Heart left ventricle (tissue), 16 donors: Measurements from ENCODE around the gene MYO15A. TPM values are rescaled to one million over a fixed set of nuclear protein-coding genes. Genes with fewer than 3 reads are reported as not detected.

ENCODE experiments used
- ATAC-seq, 4 donors: fragments of 200-7000 bp; cut with Tn5 transposase; one replicate each; pipeline ENCODE4 v1.9.1; 2020 to 2022; ENCODE audit warnings: moderate library complexity in 4 of 4, mild to moderate bottlenecking in 3 of 4, moderate number of reproducible peaks in 1 of 4
- DNase-seq, 5 donors: peaks; one replicate each; pipeline ENCODE4 v3.0.0-alpha.2; 2020
- H3K27ac ChIP-seq, 12 donors: fragments of 200-600 bp; sonication (generic) in 4 of 12; one replicate each; pipeline versions ENCODE4 v1.5.0 to v1.8.0; 2016 to 2022; ENCODE audit warnings: mild to moderate bottlenecking in 2 of 12
- H3K27me3 ChIP-seq, 9 donors: fragments of 200-600 bp; sonication (generic) in 2 of 9; one replicate each; pipeline versions ENCODE4 v1.5.1 to v1.8.0; 2016 to 2022; ENCODE audit warnings: mild to moderate bottlenecking in 3 of 9
- H3K36me3 ChIP-seq, 9 donors: fragments of 200-600 bp; sonication (generic) in 2 of 9; one replicate each; pipeline versions ENCODE4 v1.5.0 to v1.8.0; 2018 to 2022; ENCODE audit warnings: mild to moderate bottlenecking in 2 of 9
- H3K4me1 ChIP-seq, 12 donors: fragments of 200-600 bp; sonication (generic) in 4 of 12; one replicate each; pipeline versions ENCODE4 v1.5.0 to v1.8.0; 2016 to 2022; ENCODE audit warnings: mild to moderate bottlenecking in 3 of 12
- H3K4me3 ChIP-seq, 12 donors: fragments of 200-600 bp; sonication (generic) in 4 of 12; one replicate each; pipeline versions ENCODE4 v1.5.0 to v1.8.0; 2017 to 2022; ENCODE audit warnings: mild to moderate bottlenecking in 9 of 12, moderate library complexity in 4 of 12
- H3K9me3 ChIP-seq, 12 donors: fragments of 200-600 bp; sonication (generic) in 4 of 12; one replicate each; pipeline versions ENCODE4 v1.5.0 to v1.8.0; 2016 to 2022; ENCODE audit warnings: mild to moderate bottlenecking in 1 of 12
- POLR2A ChIP-seq, 2 donors: fragments of 450-650 bp; IDR thresholded peaks; one replicate each; pipeline ENCODE4 v1.6.1; 2017; ENCODE audit warnings: antibody characterized with exemption in 2 of 2, mild to moderate bottlenecking in 2 of 2, moderate library complexity in 2 of 2
- WGBS, 4 donors: extraction: QIAGEN DNeasy Blood & Tissue Kit in 2 of 4; methylation state at CpG; one replicate each; pipeline versions ENCODE4 v1.1.5 to v1.1.7; 2013 to 2018; 5-methylcytosine and 5-hydroxymethylcytosine counted together
- intact Hi-C, 10 donors: fragments of 100-400 bp; cut with DNase I; formaldehyde crosslinking; loops; one replicate each; pipeline versions ENCODE4 v1.11.1 to v1.14.2; 2022
- polyA plus RNA-seq, 2 donors: library from polyadenylated mRNA; stranded (reverse); fragments of 200-250 nt; gene quantifications; one replicate each; pipeline ENCODE4 v1.2.3, GENCODE V29; 2013
- total RNA-seq, 9 donors: library from RNA; depleted of rRNA in 2 of 9; stranded (reverse); fragments of >200 nt in 2 of 9; fragmentation: NEBNext Ultra II Directional in 3 of 9; extraction: Animal tissue kit (Norgen Biotek cat#: 25700) in 3 of 9; gene quantifications; one replicate each; pipeline versions ENCODE4 v1.1.0 to v1.2.4, GENCODE V29; 2016 to 2023
- TF ChIP-seq, protein P1 (sequence below), 12 donors: fragments of 200-600 bp; sonication (generic) in 4 of 12; IDR thresholded peaks; one replicate each; pipeline versions ENCODE4 v1.5.0 to v1.8.0; 2018 to 2022; ENCODE audit warnings: antibody characterized with exemption in 12 of 12, mild to moderate bottlenecking in 5 of 12
- donor health status: ischemic (EF 13 %, LVEDD 7.1; RV severe dilation, severe dysfunction).
- donor health status: healthy with polysubstance abuse.
- donor health status: DM: no; HTN: yes; CAD: no.
- donor health status: DM: no; HTN: no; CAD: no.
- donor health status: ischemic (EF 25% LVEDD 6.9; RV normal size, moderate dysfunction).
- donor health status: ischemic (EF 25% LVEDD 5.7; RV mildly dilated, moderate dysfunction).
- donor health status: healthy.
- donor health status: DM: yes; HTN: yes; CAD: no.
- donor health status: ischemic (EF 35%, LVEDD 5.7; RV mildly dilated, moderate dysfunction).
- donor health status: nonischemic (EF 11% LVEDD 7.7; RV severe dilation, severe dysfunction).
- donor health status: DM: yes; HTN: yes; CAD: no.
- donor health status: PGD.
- donor health status: ischemic (EF 29% LVEDD 5.4; RV normal size, mild dysfunction).
- donor health status: nonischemic (EF 23%, LVEDD 6.1; RV moderate dilation, normal function).

Gene MYO15A
- total and polyA plus RNA-seq, 11 donors = 0.12 to 0.53 (median 0.35) TPM; not detected in 2

DNA sequence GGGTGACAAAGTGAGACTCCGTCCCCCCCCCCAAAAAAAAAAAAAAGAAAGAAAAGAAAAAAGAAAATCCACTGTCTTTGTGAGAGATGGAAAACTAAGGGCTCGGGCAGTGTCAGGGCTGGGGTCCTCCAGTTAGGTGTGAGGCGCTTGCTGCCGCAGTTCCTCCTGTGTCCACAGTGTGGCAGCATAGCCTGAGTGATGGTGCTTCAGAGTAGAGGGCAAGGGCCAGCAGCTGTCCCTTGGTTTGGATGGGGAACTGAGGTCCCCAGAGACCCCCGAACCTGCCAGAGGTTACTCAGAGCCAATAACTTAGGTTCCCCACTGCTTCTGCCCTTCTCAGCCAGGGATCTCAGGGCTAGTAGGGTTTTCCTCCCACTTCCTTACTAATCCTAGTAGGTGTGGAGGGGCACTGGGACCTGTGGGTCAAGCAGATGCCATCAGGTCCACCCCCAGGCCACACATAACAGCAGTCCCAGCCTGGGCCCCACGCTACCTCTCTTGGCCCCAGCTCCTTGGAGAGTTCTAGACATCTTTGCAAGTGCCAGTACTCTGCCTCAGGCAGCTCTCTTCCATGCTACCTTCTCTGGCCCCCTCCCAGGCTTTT is 109.0 kb downstream of the MYO15A start:
- intact Hi-C loops = loop anchor here in 6 of 10 donors (2.0 to 10.0 kb wide), 5 partner anchors 41 to 105 kb away; partner anchors contain the start of genes FLII (in 1 of the 6), SMCR8 (in 1 of the 6) and TOP3A (in 1 of the 6)
- TF ChIP-seq, protein P1, sequence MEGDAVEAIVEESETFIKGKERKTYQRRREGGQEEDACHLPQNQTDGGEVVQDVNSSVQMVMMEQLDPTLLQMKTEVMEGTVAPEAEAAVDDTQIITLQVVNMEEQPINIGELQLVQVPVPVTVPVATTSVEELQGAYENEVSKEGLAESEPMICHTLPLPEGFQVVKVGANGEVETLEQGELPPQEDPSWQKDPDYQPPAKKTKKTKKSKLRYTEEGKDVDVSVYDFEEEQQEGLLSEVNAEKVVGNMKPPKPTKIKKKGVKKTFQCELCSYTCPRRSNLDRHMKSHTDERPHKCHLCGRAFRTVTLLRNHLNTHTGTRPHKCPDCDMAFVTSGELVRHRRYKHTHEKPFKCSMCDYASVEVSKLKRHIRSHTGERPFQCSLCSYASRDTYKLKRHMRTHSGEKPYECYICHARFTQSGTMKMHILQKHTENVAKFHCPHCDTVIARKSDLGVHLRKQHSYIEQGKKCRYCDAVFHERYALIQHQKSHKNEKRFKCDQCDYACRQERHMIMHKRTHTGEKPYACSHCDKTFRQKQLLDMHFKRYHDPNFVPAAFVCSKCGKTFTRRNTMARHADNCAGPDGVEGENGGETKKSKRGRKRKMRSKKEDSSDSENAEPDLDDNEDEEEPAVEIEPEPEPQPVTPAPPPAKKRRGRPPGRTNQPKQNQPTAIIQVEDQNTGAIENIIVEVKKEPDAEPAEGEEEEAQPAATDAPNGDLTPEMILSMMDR (IDR thresholded peaks at IDR 0.05) = peak; percentile 86 to 92 (median 90)
- no peak for TF ChIP-seq POLR2A (IDR thresholded peaks at IDR 0.05)
- 11 to 12% (median 12%) methylated on average over 5 to 6 of the region's 6 CpGs for WGBS, 4 donors

DNA sequence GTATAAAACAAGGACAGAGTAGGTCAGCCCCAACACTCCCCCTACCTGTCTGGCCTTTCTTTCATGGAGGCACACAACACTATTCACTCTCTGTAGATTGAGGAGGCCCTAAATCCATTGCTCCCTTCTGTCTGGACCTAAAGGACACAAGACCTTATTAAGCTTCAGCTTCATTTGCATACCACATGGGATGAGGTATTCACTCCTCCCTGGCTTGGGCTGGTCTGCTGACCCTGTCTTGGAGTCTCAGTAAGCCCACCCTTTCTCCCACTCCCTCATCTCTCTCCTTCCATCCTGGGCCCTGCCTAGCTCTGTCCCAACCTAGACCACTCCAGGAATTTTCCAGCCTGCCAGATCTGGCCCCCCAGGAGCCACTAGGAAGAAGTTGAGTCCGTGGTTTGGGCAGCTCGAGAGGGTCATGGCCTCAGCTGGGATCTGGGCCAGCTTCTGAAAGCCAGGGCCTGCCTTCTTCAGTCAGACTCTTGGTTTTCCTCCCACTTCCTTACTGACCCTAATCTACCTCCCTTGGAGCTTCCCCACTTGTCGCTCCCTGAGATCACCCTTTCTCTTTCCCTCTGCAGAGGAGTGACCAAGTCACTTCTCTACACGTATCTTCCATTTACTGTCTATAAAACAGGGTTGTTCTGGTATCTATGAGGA is 110.3 kb downstream of the MYO15A start:
- TF ChIP-seq, protein P1 (IDR thresholded peaks at IDR 0.05) = no peak
- no peak for TF ChIP-seq POLR2A (IDR thresholded peaks at IDR 0.05)
- Histone ChIP-seq H3K4me1 (peaks cover 0 to 15% (median 1%) of the 10 kb centered on the region in 12 donors), H3K27me3 (no peaks in the 10 kb centered on the region), H3K27ac (no peak overlapping the region), H3K9me3 (no peaks in the 10 kb centered on the region), H3K36me3 (no peaks in the 10 kb centered on the region), H3K4me3 (no peak overlapping the region)
- intact Hi-C loops = loop anchor here in 6 of 10 donors (5.0 to 10.0 kb wide), 4 partner anchors 74 to 103 kb away; partner anchors contain the start of genes SMCR8 (in 1 of the 6) and TOP3A (in 1 of the 6)
- ATAC-seq (peak in 2 of 4 donors; percentile 30 to 41), DNase-seq (peak in 1 of 5 donors; percentile 42)
- WGBS, 4 donors = 28 to 51% (median 34%) methylated on average over 4 of the region's 4 CpGs

More for the DNA sequence above, 109.0 kb downstream of the MYO15A start:
- Histone ChIP-seq H3K27ac (no peak overlapping the region), H3K27me3 (no peaks in the 10 kb centered on the region), H3K9me3 (no peaks in the 10 kb centered on the region), H3K36me3 (no peaks in the 10 kb centered on the region), H3K4me1 (peaks cover 0 to 15% (median 1%) of the 10 kb centered on the region in 12 donors), H3K4me3 (no peak overlapping the region)
- ATAC-seq (peak; percentile 78 to 90 (median 88)), DNase-seq (peak; percentile 60 to 85 (median 74))

DNA sequence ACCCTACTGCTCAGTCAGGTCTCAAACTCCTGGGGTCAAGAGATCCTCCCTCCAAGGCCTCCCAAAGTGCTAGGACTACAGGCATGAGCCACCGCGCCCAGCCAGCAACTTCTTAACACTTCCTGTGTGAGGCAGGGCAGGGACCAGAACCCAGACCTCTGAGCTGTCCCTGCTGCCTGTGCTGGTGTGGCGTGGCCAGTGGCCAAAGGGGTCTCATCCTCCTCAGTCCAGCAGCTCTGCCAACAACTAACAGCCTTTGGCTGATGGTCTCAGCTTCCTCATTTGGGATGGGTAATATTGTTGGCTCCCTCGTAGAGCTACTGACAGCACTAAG is 115.5 kb downstream of the MYO15A start:
- ATAC-seq (no peak), DNase-seq (no peak)
- H3K4me1 ChIP-seq = peaks cover 0 to 29% (median 16%) of the 10 kb centered on the region in 12 donors
- H3K36me3 ChIP-seq = no peaks in the 10 kb centered on the region
- peak overlapping the region in 8 of 12 donors; percentile 27 to 80 (median 67) for H3K27ac ChIP-seq
- WGBS, 4 donors = 86 to 98% (median 89%) methylated on average over 3 to 4 of the region's 4 CpGs
- intact Hi-C loops = loop anchor here in 6 of 10 donors (2.0 to 10.0 kb wide), 6 partner anchors 35 to 93 kb away; partner anchors contain the start of genes SMCR8 (in 3 of the 6), TOP3A (in 3 of the 6), ALKBH5 (in 1 of the 6) and FLII (in 1 of the 6)
- H3K27me3 ChIP-seq = no peaks in the 10 kb centered on the region
- no peak for TF ChIP-seq POLR2A (IDR thresholded peaks at IDR 0.05)
- TF ChIP-seq, protein P1 (IDR thresholded peaks at IDR 0.05) = no peak
- H3K4me3 ChIP-seq = no peak overlapping the region
- no peaks in the 10 kb centered on the region for H3K9me3 ChIP-seq
